Endothelial cell of umbilical vein (primary cell): ENCODE measurements around the gene IQGAP1.

Experiments
- EZH2 ChIP-seq: IDR thresholded peaks from 2 replicates; pipeline ENCODE4 v1.6.1; 2012; ENCODE audit warnings: borderline replicate concordance, low read depth, mild to moderate bottlenecking, moderate library complexity, low read length, inconsistent platforms; ENCODE audit not compliant: severe bottlenecking
- FOS ChIP-seq: IDR thresholded peaks from 2 replicates; pipeline ENCODE4 v1.6.1; 2011; ENCODE audit warnings: mild to moderate bottlenecking, low read length, moderate library complexity, borderline replicate concordance; ENCODE audit not compliant: insufficient read depth
- JUN ChIP-seq: IDR thresholded peaks from 2 replicates; pipeline ENCODE4 v1.6.1; 2011; ENCODE audit warnings: borderline replicate concordance, low read depth; ENCODE audit not compliant: insufficient read length, insufficient read depth
- POLR2A ChIP-seq: IDR thresholded peaks from 2 replicates; pipeline ENCODE4 v1.6.1; 2012; ENCODE audit warnings: low read depth, mild to moderate bottlenecking, control low read depth, low read length
- POLR2AphosphoS5 ChIP-seq: IDR thresholded peaks from 2 replicates; pipeline ENCODE4 v1.6.1; 2012; ENCODE audit warnings: low read depth, mild to moderate bottlenecking, control low read depth, low read length, moderate library complexity; ENCODE audit not compliant: insufficient read depth
- TF ChIP-seq, protein P1 (sequence below): IDR thresholded peaks from 2 replicates; pipeline ENCODE4 v1.6.1; 2011; ENCODE audit not compliant: insufficient read depth, insufficient read length
- TF ChIP-seq, protein P2 (sequence below), 2 donors: IDR thresholded peaks; 1 replicate in 1 of 2; 2 replicates in 1 of 2; pipeline ENCODE4 v1.5.1; 2011; ENCODE audit warnings: low read length in 2 of 2, mild to moderate bottlenecking in 2 of 2, moderate library complexity in 2 of 2, control low read depth in 1 of 2, inconsistent platforms in 1 of 2, low read depth in 1 of 2; ENCODE audit not compliant: insufficient read depth in 1 of 2; ENCODE audit errors: extremely low read depth in 1 of 2

DNA sequence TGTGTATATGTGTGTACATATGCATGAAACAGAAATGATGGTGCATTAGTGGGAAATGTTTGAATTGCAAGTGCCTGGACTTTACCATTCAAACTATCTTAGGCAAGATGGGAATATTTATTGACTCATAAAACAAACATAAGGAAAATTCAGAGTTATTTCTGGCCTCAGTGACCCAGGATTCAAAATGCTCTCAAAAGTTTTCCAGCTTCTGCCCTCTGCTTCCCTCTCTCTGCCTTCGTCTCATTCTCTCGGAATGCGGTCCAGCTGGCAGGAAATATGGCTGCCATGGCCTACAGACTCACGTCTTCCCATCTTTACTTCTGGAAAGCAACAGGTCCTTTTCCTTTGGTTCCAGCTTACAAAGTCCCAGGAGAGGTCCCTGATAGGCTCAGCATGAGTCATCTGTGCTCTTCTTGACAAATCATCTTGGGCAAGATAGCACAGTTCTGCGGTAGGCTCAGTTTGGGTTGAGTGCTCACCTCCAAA is 44.7 kb upstream of the IQGAP1 start:
- TF ChIP-seq, protein P1, sequence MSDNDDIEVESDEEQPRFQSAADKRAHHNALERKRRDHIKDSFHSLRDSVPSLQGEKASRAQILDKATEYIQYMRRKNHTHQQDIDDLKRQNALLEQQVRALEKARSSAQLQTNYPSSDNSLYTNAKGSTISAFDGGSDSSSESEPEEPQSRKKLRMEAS, result no peak
- TF ChIP-seq, protein P2, sequence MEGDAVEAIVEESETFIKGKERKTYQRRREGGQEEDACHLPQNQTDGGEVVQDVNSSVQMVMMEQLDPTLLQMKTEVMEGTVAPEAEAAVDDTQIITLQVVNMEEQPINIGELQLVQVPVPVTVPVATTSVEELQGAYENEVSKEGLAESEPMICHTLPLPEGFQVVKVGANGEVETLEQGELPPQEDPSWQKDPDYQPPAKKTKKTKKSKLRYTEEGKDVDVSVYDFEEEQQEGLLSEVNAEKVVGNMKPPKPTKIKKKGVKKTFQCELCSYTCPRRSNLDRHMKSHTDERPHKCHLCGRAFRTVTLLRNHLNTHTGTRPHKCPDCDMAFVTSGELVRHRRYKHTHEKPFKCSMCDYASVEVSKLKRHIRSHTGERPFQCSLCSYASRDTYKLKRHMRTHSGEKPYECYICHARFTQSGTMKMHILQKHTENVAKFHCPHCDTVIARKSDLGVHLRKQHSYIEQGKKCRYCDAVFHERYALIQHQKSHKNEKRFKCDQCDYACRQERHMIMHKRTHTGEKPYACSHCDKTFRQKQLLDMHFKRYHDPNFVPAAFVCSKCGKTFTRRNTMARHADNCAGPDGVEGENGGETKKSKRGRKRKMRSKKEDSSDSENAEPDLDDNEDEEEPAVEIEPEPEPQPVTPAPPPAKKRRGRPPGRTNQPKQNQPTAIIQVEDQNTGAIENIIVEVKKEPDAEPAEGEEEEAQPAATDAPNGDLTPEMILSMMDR (IDR thresholded peaks at IDR 0.05; ENCODE audit: extremely low read depth in 1 of 2, insufficient read depth in 1 of 2, low read depth in 1 of 2, low read length in 2 of 2), result no peak
- TF ChIP-seq POLR2A (no peak), POLR2AphosphoS5 (no peak), FOS (peak; percentile 58), EZH2 (no peak), JUN (peak; percentile 30)
